A673 (cell line): ENCODE data around the gene DYNC2I2.

Experiments used
- EZH2 ChIP-seq: fragments of 200-600 bp; sonication (generic); IDR thresholded peaks from 2 replicates; pipeline ENCODE4 v1.6.1; 2017; ENCODE audit warnings: borderline replicate concordance, low read depth, mild to moderate bottlenecking, mixed read lengths, antibody characterized with exemption, low read length; ENCODE audit not compliant: poor library complexity, severe bottlenecking
- TF ChIP-seq, protein P1 (sequence below): fragments of 300-800, 200-600 bp; sonication (generic); conservative IDR thresholded peaks from 2 replicates; pipeline ENCODE4 v1.5.1; 2017; ENCODE audit warnings: low read depth, mild to moderate bottlenecking, antibody characterized with exemption, low read length, moderate library complexity, mixed read lengths

DNA sequence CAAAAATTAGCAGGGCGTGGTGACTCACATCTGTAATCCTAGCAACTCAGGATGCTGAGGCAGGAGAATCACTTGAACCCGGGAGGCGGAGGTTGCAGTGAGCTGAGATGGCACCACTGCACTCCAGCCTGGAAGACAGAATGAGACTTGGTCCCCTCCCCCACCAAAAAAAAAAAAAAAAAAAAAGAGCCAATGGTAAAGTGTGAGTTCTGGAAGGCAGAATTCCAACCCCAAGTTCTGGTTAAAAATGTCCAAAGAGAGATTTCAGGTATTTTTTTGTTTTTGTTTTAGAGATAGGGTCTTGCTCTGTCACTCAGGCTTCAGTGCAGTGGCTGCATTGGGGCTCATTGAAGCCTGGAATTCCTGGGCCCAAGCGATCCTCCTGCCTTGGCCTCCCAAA lies 30.8 kb upstream of the DYNC2I2 start:
- TF ChIP-seq, protein P1, sequence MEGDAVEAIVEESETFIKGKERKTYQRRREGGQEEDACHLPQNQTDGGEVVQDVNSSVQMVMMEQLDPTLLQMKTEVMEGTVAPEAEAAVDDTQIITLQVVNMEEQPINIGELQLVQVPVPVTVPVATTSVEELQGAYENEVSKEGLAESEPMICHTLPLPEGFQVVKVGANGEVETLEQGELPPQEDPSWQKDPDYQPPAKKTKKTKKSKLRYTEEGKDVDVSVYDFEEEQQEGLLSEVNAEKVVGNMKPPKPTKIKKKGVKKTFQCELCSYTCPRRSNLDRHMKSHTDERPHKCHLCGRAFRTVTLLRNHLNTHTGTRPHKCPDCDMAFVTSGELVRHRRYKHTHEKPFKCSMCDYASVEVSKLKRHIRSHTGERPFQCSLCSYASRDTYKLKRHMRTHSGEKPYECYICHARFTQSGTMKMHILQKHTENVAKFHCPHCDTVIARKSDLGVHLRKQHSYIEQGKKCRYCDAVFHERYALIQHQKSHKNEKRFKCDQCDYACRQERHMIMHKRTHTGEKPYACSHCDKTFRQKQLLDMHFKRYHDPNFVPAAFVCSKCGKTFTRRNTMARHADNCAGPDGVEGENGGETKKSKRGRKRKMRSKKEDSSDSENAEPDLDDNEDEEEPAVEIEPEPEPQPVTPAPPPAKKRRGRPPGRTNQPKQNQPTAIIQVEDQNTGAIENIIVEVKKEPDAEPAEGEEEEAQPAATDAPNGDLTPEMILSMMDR, result no peak
- no peak for TF ChIP-seq EZH2
